Mesenchymal stem cell (in vitro differentiated cells and primary cell): ENCODE data around the gene SNX22.

Experiments
- DNase-seq: peaks from one replicate; pipeline ENCODE4 v3.0.0-alpha.2; 2013
- H2AFZ ChIP-seq: one replicate; pipeline ENCODE4 v1.6.1; 2013; ENCODE audit warnings: low read depth, mild to moderate bottlenecking, control low read depth, inconsistent platforms, low read length, moderate library complexity
- H2AK5ac ChIP-seq: 2 replicates; pipeline ENCODE4 v1.6.1; 2013; ENCODE audit warnings: low read length, moderate library complexity, mild to moderate bottlenecking, inconsistent platforms; ENCODE audit not compliant: severe bottlenecking
- H2BK120ac ChIP-seq: one replicate; pipeline ENCODE4 v1.6.1; 2013; ENCODE audit warnings: low read depth, mild to moderate bottlenecking, inconsistent platforms, low read length, moderate library complexity
- H2BK12ac ChIP-seq, 2 experiments: one replicate each; pipeline ENCODE4 v1.6.1; 2013; ENCODE audit warnings: inconsistent platforms in 2 of 2, low read length in 2 of 2, mild to moderate bottlenecking in 2 of 2, moderate library complexity in 2 of 2, control low read depth in 1 of 2
- H2BK15ac ChIP-seq: one replicate; pipeline ENCODE4 v1.6.1; 2013; ENCODE audit warnings: mild to moderate bottlenecking, low read depth, inconsistent platforms; ENCODE audit not compliant: poor library complexity, severe bottlenecking
- H2BK5ac ChIP-seq: 2 replicates; pipeline ENCODE4 v1.6.1; 2013; ENCODE audit warnings: low read depth, mild to moderate bottlenecking, low read length, control low read depth, inconsistent platforms; ENCODE audit not compliant: poor library complexity, severe bottlenecking
- H3K14ac ChIP-seq, 2 experiments: one replicate each; pipeline ENCODE4 v1.6.1; 2013; ENCODE audit warnings: inconsistent platforms in 2 of 2, low read length in 2 of 2, control low read depth in 1 of 2, mild to moderate bottlenecking in 1 of 2, moderate library complexity in 1 of 2
- H3K18ac ChIP-seq, 2 experiments: one replicate each; pipeline ENCODE4 v1.6.1; 2013; ENCODE audit warnings: inconsistent platforms in 2 of 2, low read length in 2 of 2, control low read depth in 1 of 2, low read depth in 1 of 2, mild to moderate bottlenecking in 1 of 2
- H3K23ac ChIP-seq, 2 experiments: one replicate each; pipeline ENCODE4 v1.6.1; 2013; ENCODE audit warnings: inconsistent platforms in 2 of 2, low read length in 2 of 2, mild to moderate bottlenecking in 2 of 2, moderate library complexity in 2 of 2, control low read depth in 1 of 2
- H3K27ac ChIP-seq: 2 replicates; pipeline ENCODE4 v1.5.1; 2013; ENCODE audit warnings: mild to moderate bottlenecking, moderate library complexity, low read length, control low read depth, inconsistent platforms; ENCODE audit not compliant: poor library complexity, severe bottlenecking
- H3K27me3 ChIP-seq, 2 experiments: 2 replicates each; pipeline versions ENCODE4 v1.6.1 to v1.7.0; 2013; ENCODE audit warnings: low read length in 2 of 2, mild to moderate bottlenecking in 2 of 2, moderate library complexity in 2 of 2, control low read depth in 1 of 2, inconsistent platforms in 1 of 2; ENCODE audit not compliant: control insufficient read depth in 1 of 2, insufficient read depth in 1 of 2
- H3K36me3 ChIP-seq, 2 experiments: 2 replicates each; pipeline versions ENCODE4 v1.6.1 to v1.7.0; 2013; ENCODE audit warnings: low read length in 2 of 2, control low read depth in 1 of 2, inconsistent platforms in 1 of 2, low read depth in 1 of 2, mild to moderate bottlenecking in 1 of 2; ENCODE audit not compliant: insufficient read depth in 2 of 2, control insufficient read depth in 1 of 2
- H3K4ac ChIP-seq, 2 experiments: one replicate each; pipeline ENCODE4 v1.6.1; 2013; ENCODE audit warnings: inconsistent platforms in 2 of 2, low read length in 2 of 2, mild to moderate bottlenecking in 2 of 2, moderate library complexity in 2 of 2, control low read depth in 1 of 2, low read depth in 1 of 2
- H3K4me1 ChIP-seq: 2 replicates; pipeline ENCODE4 v1.6.1; 2013; ENCODE audit warnings: low read depth, low read length, control low read depth; ENCODE audit not compliant: control insufficient read depth, insufficient read depth
- H3K4me2 ChIP-seq: 2 replicates; pipeline ENCODE4 v1.6.1; 2013; ENCODE audit warnings: low read length, mild to moderate bottlenecking, inconsistent platforms; ENCODE audit not compliant: poor library complexity, severe bottlenecking
- H3K4me3 ChIP-seq, 2 experiments: 2 replicates each; pipeline versions ENCODE4 v1.5.1 to v1.7.0; 2013; ENCODE audit warnings: low read length in 2 of 2, mild to moderate bottlenecking in 2 of 2, control low read depth in 1 of 2, low read depth in 1 of 2; ENCODE audit not compliant: insufficient read depth in 1 of 2
- H3K79me1 ChIP-seq: replicated peaks from 2 replicates; pipeline ENCODE4 v1.6.1; 2013; ENCODE audit warnings: mild to moderate bottlenecking, control low read depth, low read length, inconsistent platforms; ENCODE audit not compliant: poor library complexity, severe bottlenecking
- H3K9ac ChIP-seq: 2 replicates; pipeline ENCODE4 v1.7.0; 2013; ENCODE audit warnings: mild to moderate bottlenecking, low read length, moderate library complexity
- H3K9me3 ChIP-seq: 2 replicates; pipeline ENCODE4 v1.7.0; 2013; ENCODE audit warnings: mild to moderate bottlenecking, low read length; ENCODE audit not compliant: control insufficient read depth
- H4K8ac ChIP-seq: one replicate; pipeline ENCODE4 v1.6.1; 2013; ENCODE audit warnings: inconsistent platforms, mild to moderate bottlenecking, low read length, moderate library complexity
- H4K91ac ChIP-seq: one replicate; pipeline ENCODE4 v1.6.1; 2013; ENCODE audit warnings: mild to moderate bottlenecking, low read length, inconsistent platforms
- WGBS: methylation state at CpG from one replicate; pipeline ENCODE4 v1.1.7; 2013; ENCODE audit warnings: mixed read lengths; 5-methylcytosine and 5-hydroxymethylcytosine counted together

Gene SNX22

DNA sequence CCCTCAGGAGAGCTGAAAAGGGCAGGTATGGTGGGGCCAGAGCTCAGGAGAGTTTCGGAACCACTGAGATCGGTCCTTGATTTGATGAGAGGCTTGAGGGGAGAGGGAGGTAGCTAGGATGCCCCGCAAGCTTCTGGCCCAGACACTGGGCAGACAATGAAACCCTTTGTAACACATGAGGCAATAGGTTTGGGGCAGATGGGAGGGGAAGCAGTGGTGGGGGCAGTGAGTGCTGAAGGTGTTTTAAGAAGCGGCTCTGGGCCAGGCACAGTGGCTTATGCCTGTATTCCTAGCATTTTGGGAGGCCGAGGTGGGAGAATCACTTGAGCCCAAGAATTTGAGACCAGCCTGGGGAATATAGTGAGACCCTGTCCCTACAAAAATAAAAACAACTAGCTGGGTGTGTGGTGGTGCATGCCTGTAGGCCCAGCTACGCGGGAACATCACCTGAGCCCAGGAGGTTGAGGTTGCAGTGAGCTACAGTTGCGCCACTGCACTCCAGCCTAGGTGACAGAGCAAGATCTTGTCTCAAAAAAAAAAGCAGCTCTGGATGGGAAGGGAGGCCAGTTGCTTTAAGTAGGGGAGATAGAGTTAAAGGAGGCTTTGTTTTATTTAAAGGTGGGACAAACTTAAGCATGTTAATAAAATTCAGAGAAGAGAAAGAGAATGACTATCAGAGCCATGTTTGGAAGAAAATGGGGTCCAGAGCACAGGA, 9.6 kb upstream of the SNX22 start:
- Histone ChIP-seq H4K8ac (no peak overlapping the region), H3K23ac (no peak overlapping the region), H3K27me3 (no peaks in the 10 kb centered on the region), H4K91ac (no peak overlapping the region), H3K18ac (no peak overlapping the region), H3K79me1 (peaks cover 7% of the 10 kb centered on the region), H3K4me1 (peaks cover 27% of the 10 kb centered on the region), H3K9ac (no peak overlapping the region), H2AFZ (no peak overlapping the region), H3K4ac (no peak overlapping the region), H3K4me3 (no peak overlapping the region), H3K27ac (no peak overlapping the region), H3K14ac (no peak overlapping the region), H2AK5ac (no peak overlapping the region), H2BK15ac (no peak overlapping the region), H2BK12ac (no peak overlapping the region), H3K9me3 (no peaks in the 10 kb centered on the region), H3K4me2 (no peak overlapping the region), H2BK5ac (no peak overlapping the region), H2BK120ac (no peak overlapping the region), H3K36me3 (peaks cover 45 to 77% of the 10 kb centered on the region in 2 experiments)
- WGBS, result over 99% methylated on average over 8 of the region's 8 CpGs
- DNase-seq, result no peak

DNA sequence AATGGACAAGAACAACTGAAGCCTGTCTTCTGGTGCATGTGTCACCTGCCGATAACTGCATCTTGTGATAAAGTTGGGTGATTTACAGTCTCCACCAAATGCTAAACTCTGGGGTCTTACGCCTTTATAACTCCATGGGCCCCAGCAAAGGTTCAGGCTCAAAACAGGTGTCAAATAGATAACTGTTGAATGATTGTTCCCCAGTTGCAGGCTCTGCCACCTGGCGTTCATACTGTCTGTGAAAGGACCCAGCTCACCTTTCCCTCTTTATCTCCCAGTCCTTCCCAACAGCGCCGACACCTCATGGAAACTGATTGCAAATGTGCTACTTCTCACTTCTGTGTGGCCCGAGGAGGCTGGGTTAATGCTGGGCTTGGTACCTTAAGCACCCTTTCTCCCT, 8.3 kb upstream of the SNX22 start:
- H3K23ac ChIP-seq, result no peak overlapping the region
- 99% methylated on average over 6 of the region's 6 CpGs for WGBS
- H3K79me1 ChIP-seq, result peaks cover 7% of the 10 kb centered on the region
- no peak overlapping the region for H3K27ac ChIP-seq
- H2BK120ac ChIP-seq, result no peak overlapping the region
- H2AK5ac ChIP-seq, result no peak overlapping the region
- H3K4me1 ChIP-seq, result peaks cover 27% of the 10 kb centered on the region
- H4K8ac ChIP-seq, result no peak overlapping the region
- H3K18ac ChIP-seq, result no peak overlapping the region
- H3K9me3 ChIP-seq, result no peaks in the 10 kb centered on the region
- H3K4ac ChIP-seq, result no peak overlapping the region
- H3K27me3 ChIP-seq, result no peaks in the 10 kb centered on the region
- no peak overlapping the region for H4K91ac ChIP-seq
- no peak overlapping the region for H2AFZ ChIP-seq
- no peak overlapping the region for H2BK15ac ChIP-seq
- H3K4me2 ChIP-seq, result no peak overlapping the region
- H3K9ac ChIP-seq, result no peak overlapping the region
- H2BK12ac ChIP-seq, result no peak overlapping the region
- H3K4me3 ChIP-seq, result no peak overlapping the region
- DNase-seq, result no peak
- no peak overlapping the region for H3K14ac ChIP-seq
- H3K36me3 ChIP-seq, result peaks cover 43 to 63% of the 10 kb centered on the region in 2 experiments
- no peak overlapping the region for H2BK5ac ChIP-seq

DNA sequence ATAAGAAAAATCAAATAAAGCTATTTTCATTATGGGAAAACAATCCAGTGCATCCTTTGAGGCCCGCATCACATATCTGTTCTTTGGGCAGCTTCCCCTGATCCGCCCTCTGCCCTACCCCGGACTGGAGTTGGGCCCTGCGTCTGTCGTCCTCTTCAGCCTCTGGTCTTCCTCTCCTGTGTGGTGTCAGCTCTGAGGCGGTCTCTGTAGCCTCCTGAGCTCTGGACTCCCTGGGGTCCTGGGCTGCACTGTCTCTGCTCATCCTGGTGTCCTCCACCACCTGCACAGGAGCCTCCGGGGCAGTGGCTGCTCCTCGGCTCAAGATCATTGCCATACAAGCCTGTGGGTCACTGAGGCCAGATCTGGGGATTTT, 7.4 kb upstream of the SNX22 start:
- WGBS, result 81% methylated on average over 8 of the region's 8 CpGs
- Histone ChIP-seq H2AK5ac (peak overlapping the region; percentile 42), H3K14ac (no peak overlapping the region), H3K9me3 (no peaks in the 10 kb centered on the region), H3K4ac (no peak overlapping the region), H3K27ac (peak overlapping the region; percentile 80), H3K4me2 (no peak overlapping the region), H3K9ac (no peak overlapping the region), H2AFZ (no peak overlapping the region), H3K4me3 (no peak overlapping the region), H4K8ac (no peak overlapping the region), H4K91ac (no peak overlapping the region), H3K4me1 (peaks cover 27% of the 10 kb centered on the region), H3K79me1 (peaks cover 6% of the 10 kb centered on the region), H3K18ac (no peak overlapping the region), H3K36me3 (peaks cover 37 to 56% of the 10 kb centered on the region in 2 experiments), H3K23ac (no peak overlapping the region), H2BK120ac (no peak overlapping the region), H2BK5ac (peak overlapping the region; percentile 22), H3K27me3 (no peaks in the 10 kb centered on the region), H2BK15ac (no peak overlapping the region), H2BK12ac (no peak overlapping the region)
- DNase-seq, result no peak

DNA sequence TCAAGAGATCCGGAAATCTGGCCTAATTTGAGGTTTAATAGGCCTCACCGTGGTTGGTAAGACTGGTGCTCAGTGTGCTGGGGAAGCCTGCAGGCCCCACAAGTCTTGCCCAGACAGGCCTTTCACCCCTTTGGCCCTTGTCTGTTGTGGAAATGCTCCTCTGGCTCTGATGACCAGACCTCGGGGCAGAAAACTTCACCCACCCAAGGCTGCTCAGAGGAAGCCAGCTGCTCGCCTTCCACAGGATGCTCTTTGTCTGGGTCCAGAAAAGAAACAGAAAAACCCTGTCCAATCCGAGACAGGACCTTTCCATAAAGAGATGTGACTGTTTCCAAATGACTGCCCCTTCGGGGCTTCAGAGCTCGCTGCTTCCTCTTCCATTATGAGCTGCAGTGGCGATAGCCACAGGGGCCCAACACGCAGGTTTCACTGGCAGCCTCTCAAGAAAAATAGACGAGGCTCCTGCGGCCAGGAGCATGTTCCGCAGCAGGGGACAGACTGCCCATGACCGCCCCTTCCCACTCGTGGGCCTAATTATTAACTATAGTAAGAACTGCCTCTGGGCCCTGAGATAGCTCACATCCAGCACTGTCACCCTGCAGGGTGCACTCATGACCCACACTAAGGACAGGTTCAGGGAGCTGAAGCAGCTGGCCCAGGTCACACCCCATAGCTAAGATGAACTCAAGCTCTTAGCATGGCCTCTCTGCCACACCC, 6.8 kb upstream of the SNX22 start:
- H3K4me2 ChIP-seq, result peak overlapping the region; percentile 1
- no peak overlapping the region for H3K18ac ChIP-seq
- no peak overlapping the region for H3K4me3 ChIP-seq
- no peak overlapping the region for H2BK120ac ChIP-seq
- H3K4ac ChIP-seq, result no peak overlapping the region
- H3K4me1 ChIP-seq, result peaks cover 27% of the 10 kb centered on the region
- no peaks in the 10 kb centered on the region for H3K27me3 ChIP-seq
- H3K14ac ChIP-seq, result no peak overlapping the region
- DNase-seq, result no peak
- H3K23ac ChIP-seq, result no peak overlapping the region
- H2BK15ac ChIP-seq, result no peak overlapping the region
- H2AK5ac ChIP-seq, result peak overlapping the region; percentile 42
- 98% methylated on average over 14 of the region's 14 CpGs for WGBS
- H3K79me1 ChIP-seq, result peaks cover 6% of the 10 kb centered on the region
- no peak overlapping the region for H4K91ac ChIP-seq
- no peak overlapping the region for H2AFZ ChIP-seq
- peak overlapping the region; percentile 22 for H2BK5ac ChIP-seq
- no peaks in the 10 kb centered on the region for H3K9me3 ChIP-seq
- H4K8ac ChIP-seq, result no peak overlapping the region
- no peak overlapping the region for H3K9ac ChIP-seq
- peak overlapping the region; percentile 80 for H3K27ac ChIP-seq
- H3K36me3 ChIP-seq, result peaks cover 37 to 56% of the 10 kb centered on the region in 2 experiments
- no peak overlapping the region for H2BK12ac ChIP-seq
